ENCODE results near the gene LGI2.

The LGI2 gene

DNA sequence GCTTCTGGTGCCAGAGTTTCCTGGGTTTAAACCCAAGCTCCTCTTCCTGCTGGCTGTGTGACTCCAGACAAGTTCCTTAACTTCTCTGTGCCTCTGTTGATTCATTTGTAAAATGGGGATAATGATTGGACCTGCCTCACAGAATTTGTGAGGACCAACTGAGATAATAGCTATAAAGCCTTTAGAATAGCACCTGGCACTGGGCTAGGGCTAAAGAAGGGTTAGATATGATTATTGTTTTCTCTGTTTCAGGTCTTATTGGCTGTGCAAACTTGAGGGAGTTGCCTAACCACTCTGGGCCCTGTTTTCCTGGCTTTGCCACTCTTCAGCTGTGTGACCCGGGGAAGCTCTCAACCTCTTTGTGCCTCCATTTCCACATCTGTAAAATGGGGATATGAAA is 37.8 kb downstream of the LGI2 start:
- Histone ChIP-seq H2AFZ (ENCODE audit: low read depth, low read length) (no peak overlapping the region), H4K20me1 (ENCODE audit: insufficient read depth, low read length) (no peaks in the 10 kb centered on the region), H3K27me3 (ENCODE audit: insufficient read depth, low read length, poor library complexity) (no peaks in the 10 kb centered on the region), H3K4me1 (ENCODE audit: insufficient read depth, low read length) (no peaks in the 10 kb centered on the region), H3K4me2 (ENCODE audit: insufficient read depth, low read length) (no peak overlapping the region), H3K9me3 (ENCODE audit: insufficient read depth, low read length, severe bottlenecking) (no peaks in the 10 kb centered on the region), H3K36me3 (ENCODE audit: insufficient read depth, low read length) (no peaks in the 10 kb centered on the region), H3K4me3 (ENCODE audit: low read depth in 1 of 2, low read length in 2 of 2) (no peak overlapping the region), H3K9ac (ENCODE audit: low read depth, low read length) (no peak overlapping the region), H3K79me2 (ENCODE audit: insufficient read depth, low read length) (no peaks in the 10 kb centered on the region), H3K27ac (ENCODE audit: low read length) (no peak overlapping the region)
- ATAC-seq (ENCODE audit: insufficient read depth, low read depth) (no peak), DNase-seq (no peak)
- TF ChIP-seq, protein P1, sequence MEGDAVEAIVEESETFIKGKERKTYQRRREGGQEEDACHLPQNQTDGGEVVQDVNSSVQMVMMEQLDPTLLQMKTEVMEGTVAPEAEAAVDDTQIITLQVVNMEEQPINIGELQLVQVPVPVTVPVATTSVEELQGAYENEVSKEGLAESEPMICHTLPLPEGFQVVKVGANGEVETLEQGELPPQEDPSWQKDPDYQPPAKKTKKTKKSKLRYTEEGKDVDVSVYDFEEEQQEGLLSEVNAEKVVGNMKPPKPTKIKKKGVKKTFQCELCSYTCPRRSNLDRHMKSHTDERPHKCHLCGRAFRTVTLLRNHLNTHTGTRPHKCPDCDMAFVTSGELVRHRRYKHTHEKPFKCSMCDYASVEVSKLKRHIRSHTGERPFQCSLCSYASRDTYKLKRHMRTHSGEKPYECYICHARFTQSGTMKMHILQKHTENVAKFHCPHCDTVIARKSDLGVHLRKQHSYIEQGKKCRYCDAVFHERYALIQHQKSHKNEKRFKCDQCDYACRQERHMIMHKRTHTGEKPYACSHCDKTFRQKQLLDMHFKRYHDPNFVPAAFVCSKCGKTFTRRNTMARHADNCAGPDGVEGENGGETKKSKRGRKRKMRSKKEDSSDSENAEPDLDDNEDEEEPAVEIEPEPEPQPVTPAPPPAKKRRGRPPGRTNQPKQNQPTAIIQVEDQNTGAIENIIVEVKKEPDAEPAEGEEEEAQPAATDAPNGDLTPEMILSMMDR (IDR thresholded peaks at IDR 0.05; ENCODE audit: borderline replicate concordance, extremely low read depth, low read length, poor library complexity, severe bottlenecking) = no peak
- TF ChIP-seq EZH2 (IDR thresholded peaks at IDR 0.05; ENCODE audit: borderline replicate concordance, low read depth, low read length, severe bottlenecking) = no peak

DNA sequence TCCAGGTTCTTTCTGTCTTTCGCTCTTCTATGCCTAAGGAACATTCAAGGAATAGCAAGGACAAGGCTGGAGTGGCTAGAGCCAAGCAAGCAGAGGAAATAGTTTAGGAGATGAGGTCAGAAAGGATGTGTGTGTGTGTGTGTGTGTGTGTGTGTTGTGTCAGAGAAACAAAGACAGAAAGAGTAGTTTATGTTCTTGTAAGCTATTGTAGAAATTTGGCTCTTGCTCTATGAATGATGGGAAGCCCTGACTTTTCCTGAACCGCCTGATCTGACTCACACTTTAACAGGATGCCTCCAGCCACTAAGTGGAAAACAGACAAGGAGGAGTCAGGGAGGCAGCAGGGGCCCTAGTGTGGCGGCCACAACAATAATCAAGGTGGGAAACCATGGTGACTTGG is 39.7 kb downstream of the LGI2 start:
- Histone ChIP-seq H3K9me3 (ENCODE audit: insufficient read depth, low read length, severe bottlenecking) (no peaks in the 10 kb centered on the region), H3K9ac (ENCODE audit: low read depth, low read length) (no peak overlapping the region), H3K27ac (ENCODE audit: low read length) (no peak overlapping the region), H3K36me3 (ENCODE audit: insufficient read depth, low read length) (no peaks in the 10 kb centered on the region), H2AFZ (ENCODE audit: low read depth, low read length) (no peak overlapping the region), H3K79me2 (ENCODE audit: insufficient read depth, low read length) (no peaks in the 10 kb centered on the region), H3K4me2 (ENCODE audit: insufficient read depth, low read length) (no peak overlapping the region), H3K27me3 (ENCODE audit: insufficient read depth, low read length, poor library complexity) (no peaks in the 10 kb centered on the region), H3K4me1 (ENCODE audit: insufficient read depth, low read length) (no peaks in the 10 kb centered on the region), H3K4me3 (ENCODE audit: low read depth in 1 of 2, low read length in 2 of 2) (no peak overlapping the region), H4K20me1 (ENCODE audit: insufficient read depth, low read length) (no peaks in the 10 kb centered on the region)
- DNase-seq (no peak), ATAC-seq (ENCODE audit: insufficient read depth, low read depth) (no peak)
- TF ChIP-seq, protein P1 (IDR thresholded peaks at IDR 0.05; ENCODE audit: borderline replicate concordance, extremely low read depth, low read length, poor library complexity, severe bottlenecking) = no peak

DNA sequence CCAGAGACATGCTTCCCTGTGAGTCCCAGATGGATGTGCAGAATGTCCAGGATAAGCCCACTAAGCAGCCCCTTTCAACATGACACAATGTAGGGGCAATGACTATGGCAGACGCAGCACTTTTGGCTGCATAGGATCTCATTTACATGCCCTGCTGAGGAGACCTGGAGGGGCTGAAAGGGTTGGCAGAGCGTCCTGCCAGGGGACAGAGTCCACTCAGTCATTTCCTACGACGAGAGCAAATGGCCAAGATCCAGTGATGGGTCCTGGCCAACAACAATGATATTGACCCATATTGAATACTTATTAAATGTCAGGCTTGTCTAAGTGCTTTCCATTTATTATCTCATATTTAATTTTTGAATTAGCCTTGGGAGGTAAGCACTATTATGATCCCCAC is 41.4 kb downstream of the LGI2 start:
- no peak overlapping the region for H3K4me2 ChIP-seq (ENCODE audit: insufficient read depth, low read length)
- H3K36me3 ChIP-seq (ENCODE audit: insufficient read depth, low read length) = no peaks in the 10 kb centered on the region
- H4K20me1 ChIP-seq (ENCODE audit: insufficient read depth, low read length) = no peaks in the 10 kb centered on the region
- DNase-seq (no peak), ATAC-seq (ENCODE audit: insufficient read depth, low read depth) (no peak)
- no peak for TF ChIP-seq EZH2 (IDR thresholded peaks at IDR 0.05; ENCODE audit: borderline replicate concordance, low read depth, low read length, severe bottlenecking)
- TF ChIP-seq, protein P1 (IDR thresholded peaks at IDR 0.05; ENCODE audit: borderline replicate concordance, extremely low read depth, low read length, poor library complexity, severe bottlenecking) = no peak
- H3K4me1 ChIP-seq (ENCODE audit: insufficient read depth, low read length) = no peaks in the 10 kb centered on the region
- H3K9me3 ChIP-seq (ENCODE audit: insufficient read depth, low read length, severe bottlenecking) = no peaks in the 10 kb centered on the region
- no peak overlapping the region for H3K27ac ChIP-seq (ENCODE audit: low read length)
- no peak overlapping the region for H3K4me3 ChIP-seq (ENCODE audit: low read depth in 1 of 2, low read length in 2 of 2)
- H2AFZ ChIP-seq (ENCODE audit: low read depth, low read length) = no peak overlapping the region
- H3K27me3 ChIP-seq (ENCODE audit: insufficient read depth, low read length, poor library complexity) = no peaks in the 10 kb centered on the region
- no peak overlapping the region for H3K9ac ChIP-seq (ENCODE audit: low read depth, low read length)
- no peaks in the 10 kb centered on the region for H3K79me2 ChIP-seq (ENCODE audit: insufficient read depth, low read length)

DNA sequence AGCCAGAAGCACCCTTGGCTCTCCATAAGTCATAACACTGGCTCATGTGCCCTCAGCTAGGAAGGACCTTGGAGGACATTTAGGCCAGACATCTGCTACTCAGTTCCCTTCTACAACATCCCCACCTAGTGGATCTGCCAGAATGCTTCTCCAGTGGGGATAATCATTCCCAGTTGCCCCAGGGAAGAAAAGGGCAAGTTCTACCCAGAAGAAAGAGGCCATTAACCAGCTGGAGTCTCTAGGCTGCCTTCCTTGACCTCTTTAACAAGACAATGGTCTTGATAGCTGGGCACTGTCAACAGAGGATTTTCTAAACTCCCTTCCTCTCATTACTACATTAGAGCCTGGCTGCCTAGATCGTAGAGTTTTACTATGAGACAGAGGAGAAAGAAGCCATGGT is 42.0 kb downstream of the LGI2 start:
- ATAC-seq (ENCODE audit: insufficient read depth, low read depth) = no peak
- no peaks in the 10 kb centered on the region for H3K36me3 ChIP-seq (ENCODE audit: insufficient read depth, low read length)
- H3K79me2 ChIP-seq (ENCODE audit: insufficient read depth, low read length) = no peaks in the 10 kb centered on the region
- H3K4me2 ChIP-seq (ENCODE audit: insufficient read depth, low read length) = no peak overlapping the region
- H3K27me3 ChIP-seq (ENCODE audit: insufficient read depth, low read length, poor library complexity) = no peaks in the 10 kb centered on the region
- no peak overlapping the region for H2AFZ ChIP-seq (ENCODE audit: low read depth, low read length)
- TF ChIP-seq, protein P1 (IDR thresholded peaks at IDR 0.05; ENCODE audit: borderline replicate concordance, extremely low read depth, low read length, poor library complexity, severe bottlenecking) = peak; percentile 23
- TF ChIP-seq EZH2 (IDR thresholded peaks at IDR 0.05; ENCODE audit: borderline replicate concordance, low read depth, low read length, severe bottlenecking) = no peak
- no peak for DNase-seq
- no peaks in the 10 kb centered on the region for H4K20me1 ChIP-seq (ENCODE audit: insufficient read depth, low read length)
- no peak overlapping the region for H3K27ac ChIP-seq (ENCODE audit: low read length)
- no peaks in the 10 kb centered on the region for H3K9me3 ChIP-seq (ENCODE audit: insufficient read depth, low read length, severe bottlenecking)
- no peak overlapping the region for H3K9ac ChIP-seq (ENCODE audit: low read depth, low read length)
- H3K4me1 ChIP-seq (ENCODE audit: insufficient read depth, low read length) = no peaks in the 10 kb centered on the region
- no peak overlapping the region for H3K4me3 ChIP-seq (ENCODE audit: low read depth in 1 of 2, low read length in 2 of 2)
